NCI-H1436 (cell line): ENCODE measurements around the gene KLHL2.
A peak's percentile ranks its signal among the peaks of the same experiment; 100 is the strongest.
"Not testable (repeated sequence)": the region's sequence is repeated elsewhere in the genome, so short reads cannot be mapped to it uniquely, and the experiment has no call there.

ENCODE experiments used
- DNase-seq: peaks from one replicate; lab custom pipeline; 2025; lab: John Stamatoyannopoulos, UW

The KLHL2 gene

DNA sequence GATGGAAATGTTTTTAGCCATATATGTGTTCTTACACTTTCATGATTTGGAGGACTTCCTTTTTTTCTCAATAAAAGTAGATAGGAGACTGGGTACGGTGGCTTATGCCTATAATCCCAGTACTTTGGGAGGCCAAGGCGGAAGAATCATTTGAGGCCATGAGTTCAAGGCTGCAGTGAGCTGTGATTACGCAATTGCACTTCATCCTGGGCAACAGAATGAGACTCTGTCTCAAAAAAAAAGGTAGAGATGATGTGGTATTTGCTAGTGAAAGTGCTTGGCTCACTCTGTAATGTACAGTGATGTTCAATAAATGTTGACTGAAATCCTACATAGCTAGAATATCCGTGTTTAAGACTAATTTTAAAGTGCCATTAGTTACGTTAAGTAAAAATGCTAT, 27.4 kb downstream of the KLHL2 start:
- no peak for DNase-seq

DNA sequence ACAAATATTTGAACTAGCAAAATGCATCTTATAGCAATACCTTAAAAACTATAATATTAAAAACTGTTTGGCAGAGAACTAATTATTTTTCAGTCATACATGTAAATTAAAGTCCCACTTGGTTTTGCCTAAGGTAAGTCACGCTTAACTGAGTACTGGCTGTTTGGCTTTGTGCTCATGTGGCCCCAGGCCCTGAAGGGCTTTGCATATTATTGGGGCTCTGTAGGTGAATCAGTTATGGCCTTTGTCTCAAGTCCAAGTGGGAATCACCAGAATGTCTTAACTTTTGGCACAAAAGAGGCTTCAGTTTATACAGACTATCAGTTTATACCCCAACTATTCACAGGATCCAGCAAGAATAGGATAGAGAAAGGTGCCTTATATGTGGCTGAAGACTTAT, 29.5 kb downstream of the KLHL2 start:
- DNase-seq: not testable (repeated sequence)

DNA sequence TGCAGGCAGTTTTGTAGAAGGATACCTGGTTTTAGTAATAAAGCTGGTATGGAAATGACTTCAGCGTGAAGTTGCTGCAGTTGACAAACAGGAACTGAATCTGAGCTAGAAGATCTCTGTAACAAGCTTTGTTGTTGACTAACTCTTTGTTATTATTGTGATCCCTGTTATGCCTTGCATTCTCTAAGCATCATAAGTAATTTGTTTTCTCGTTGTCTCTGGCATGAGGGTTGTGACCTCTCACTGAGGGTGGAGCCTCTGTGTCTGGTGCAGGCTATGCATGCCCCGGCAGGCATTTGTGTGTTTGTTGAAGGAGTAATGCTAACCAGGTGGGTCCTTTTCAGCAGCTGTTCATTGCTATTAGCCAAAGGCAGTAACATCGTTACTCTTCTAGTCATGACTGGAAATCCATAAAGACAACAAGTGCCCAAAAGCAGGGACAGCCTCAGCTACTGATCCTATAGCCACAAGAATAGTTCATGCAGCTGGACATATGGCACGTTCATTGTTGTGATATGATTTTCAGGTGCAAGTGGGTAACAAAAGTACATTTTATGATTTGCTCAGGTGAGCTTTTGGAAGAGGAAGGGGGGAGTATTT, 30.8 kb downstream of the KLHL2 start:
- peak; percentile 37 for DNase-seq

DNA sequence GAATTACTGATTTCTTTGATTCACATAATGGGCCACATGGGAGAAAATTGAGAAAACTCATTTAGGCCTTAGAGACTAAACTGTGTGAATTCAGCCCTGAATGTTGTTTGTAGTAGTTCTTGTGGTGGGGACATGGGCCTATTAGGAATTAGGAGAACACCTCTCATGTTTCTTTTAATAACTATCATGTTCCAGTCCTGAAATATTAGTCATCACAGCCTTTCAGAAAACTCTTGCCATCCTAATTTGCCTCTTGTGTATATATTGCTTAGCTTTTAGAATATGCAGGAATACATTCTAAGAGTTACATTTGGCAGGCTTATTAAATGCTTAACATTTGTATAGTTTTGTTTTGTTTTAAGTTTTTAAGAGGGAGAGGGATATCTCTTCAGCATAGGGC, 33.4 kb downstream of the KLHL2 start:
- DNase-seq: not testable (repeated sequence)

DNA sequence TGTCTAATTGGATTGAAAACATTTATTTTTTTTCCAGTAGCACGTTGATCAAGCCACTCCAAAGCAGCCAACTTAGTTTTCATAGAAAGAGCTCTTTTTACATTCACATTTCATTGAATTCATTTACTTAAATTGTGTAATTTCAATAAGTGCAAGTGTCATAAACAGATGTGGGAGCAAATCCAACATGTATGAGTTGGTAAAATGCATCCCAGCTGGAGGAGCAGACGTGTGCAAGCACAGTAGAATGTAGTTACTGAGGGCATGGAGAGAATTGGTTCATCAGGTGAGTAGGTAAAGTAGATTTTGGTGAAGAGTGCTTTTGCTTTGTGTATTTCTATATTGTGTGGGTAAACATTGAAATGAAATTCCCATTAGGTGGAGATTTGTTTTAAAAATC, 36.8 kb downstream of the KLHL2 start:
- DNase-seq: not testable (repeated sequence)

DNA sequence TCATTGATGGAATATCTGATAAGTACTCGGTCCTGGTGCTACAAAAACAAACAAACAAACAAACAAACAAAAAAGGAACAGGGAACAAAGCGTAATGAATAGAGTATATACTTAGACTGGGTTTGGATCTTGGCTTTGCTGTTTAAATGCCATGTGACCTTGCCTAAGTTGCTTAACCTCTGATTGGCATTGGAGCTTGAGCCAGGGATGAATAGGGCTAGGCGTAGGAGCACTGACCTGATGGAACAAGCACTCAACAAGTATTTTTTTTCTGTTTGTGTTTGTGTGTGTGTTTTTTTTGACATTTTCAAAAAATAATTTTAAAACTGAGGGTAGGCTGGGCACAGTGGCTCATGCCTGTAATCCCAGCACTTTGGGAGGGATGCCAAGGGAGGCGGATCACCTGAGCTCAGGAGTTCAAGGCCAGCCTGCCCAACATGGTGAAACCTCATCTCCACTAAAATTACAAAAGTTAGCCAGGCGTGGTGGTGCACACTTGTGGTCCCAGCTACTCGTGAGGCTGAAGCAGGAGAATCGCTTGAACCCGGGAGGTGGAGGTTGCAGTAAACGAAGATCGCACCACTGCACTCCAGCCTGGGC, 37.3 kb downstream of the KLHL2 start:
- not testable (repeated sequence) for DNase-seq

DNA sequence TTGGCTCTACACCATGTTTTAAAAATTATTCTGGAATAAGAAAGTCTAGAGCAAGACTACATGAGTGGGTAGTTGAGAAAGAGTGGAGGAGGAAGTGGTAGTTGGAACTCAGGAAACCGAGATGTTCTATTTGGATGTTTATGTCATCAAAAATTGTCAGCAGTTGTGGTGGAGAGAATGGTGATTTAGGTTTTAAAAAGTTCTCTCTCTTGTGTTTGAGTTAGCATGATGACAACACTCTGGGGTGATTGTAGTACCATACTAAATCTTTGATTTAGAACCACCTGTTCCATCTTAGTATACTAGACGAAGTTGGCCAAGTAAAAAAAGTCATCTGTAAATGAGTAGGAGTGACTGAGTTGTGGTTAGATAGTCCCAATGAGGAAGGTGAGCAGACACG, 40.7 kb downstream of the KLHL2 start:
- no peak for DNase-seq

DNA sequence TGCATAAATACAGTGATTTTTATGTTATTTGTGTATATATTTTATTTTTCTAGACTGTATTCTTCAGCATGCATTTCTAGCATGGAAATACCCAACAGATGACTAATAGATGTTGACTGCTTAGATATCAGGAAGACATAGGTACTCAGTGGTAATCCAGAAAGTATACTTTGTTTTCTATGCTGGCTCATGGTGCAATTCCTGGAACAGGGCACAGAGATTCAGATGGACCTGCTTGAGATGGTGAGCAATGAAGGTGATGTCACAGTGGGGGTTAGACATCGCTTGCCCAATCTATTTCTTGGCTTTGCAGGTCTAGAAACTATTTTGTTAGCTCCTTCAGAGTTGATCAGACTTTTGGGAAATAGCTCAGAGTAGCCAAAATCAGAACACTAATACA, 41.5 kb downstream of the KLHL2 start:
- not testable (repeated sequence) for DNase-seq

DNA sequence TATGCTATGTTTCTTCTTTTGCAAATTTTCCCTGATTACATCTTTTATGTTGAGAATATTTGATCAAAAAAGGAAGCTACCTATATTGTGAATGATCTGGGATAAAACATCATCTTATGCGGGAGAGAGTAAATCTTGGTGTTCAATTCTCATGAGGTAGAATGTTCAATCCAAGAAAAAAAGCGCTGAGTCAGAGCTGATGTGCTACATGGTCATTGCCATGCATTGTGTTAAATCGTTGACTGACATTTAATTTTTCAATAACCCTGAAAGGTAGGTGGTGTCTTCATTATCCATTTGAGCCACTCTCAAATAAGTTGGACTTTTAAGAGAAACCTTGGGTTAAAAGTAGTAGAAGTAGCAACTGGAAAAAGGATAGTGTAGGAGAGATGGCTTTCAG, 47.4 kb downstream of the KLHL2 start:
- not testable (repeated sequence) for DNase-seq

DNA sequence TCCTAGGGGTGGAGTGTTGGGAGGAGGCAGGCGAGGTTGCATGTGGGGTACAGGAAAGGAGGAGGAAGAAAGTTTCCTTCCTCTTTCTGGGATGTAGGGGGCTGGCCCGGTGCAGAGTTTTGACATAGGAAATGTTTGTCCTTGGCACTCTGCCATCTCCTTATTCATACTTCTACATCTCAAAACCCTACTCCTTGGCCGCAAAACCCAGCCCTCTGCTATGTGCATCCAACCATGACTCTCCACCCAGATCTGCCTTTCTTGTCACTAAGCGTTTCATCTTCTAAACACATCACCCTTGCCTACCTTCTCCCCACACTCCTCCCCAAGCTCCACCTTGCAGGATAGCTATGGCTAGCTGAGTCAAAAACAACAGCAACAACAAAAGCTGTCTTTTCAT, 48.1 kb downstream of the KLHL2 start:
- DNase-seq: not testable (repeated sequence)

DNA sequence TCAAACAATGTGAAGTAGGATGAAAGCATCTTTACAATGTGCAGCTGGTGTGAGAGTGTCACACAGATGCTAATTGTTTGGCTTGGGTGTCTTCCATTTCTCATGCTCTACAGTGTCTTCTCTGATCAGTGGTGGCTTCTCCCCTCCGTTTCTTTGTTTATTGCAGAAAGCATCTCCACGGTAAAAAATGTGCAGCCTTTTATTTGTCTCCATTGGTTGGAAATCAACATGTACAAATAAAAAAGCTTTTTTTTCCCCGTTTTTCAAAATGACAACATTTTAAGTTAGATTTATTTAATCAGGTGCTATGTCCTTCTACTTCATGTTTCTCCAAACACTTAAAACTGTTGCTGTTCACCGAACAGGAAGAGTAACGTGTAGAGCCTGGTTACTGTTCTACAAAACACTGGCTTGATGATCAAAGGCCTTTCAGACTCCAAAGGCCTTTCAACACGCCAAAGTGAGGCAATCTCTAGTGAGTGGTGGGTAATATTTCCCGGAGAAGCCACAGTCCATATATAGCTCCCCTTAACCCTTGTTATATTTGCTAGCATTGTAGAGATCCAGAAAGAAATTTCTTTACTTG, 48.8 kb downstream of the KLHL2 start:
- DNase-seq: not testable (repeated sequence)

DNA sequence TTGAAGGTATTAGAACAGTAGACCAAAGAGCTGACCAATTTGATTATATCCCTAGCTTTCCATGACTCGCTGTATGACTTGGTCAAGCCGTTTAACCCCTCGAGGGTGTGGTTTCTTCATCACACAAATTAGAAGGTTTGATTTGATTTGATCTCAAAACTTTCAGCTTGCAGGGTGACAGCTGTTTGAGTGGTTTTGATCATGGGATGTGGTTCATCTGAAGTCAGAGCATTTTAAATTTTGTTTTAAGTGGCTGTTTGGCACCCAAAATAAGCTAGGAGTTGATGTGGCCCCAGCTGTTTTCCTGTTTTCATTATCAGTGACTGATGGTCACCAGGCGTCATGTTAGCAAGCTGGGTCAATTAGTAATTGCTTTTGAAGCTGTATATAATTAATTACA, 52.4 kb downstream of the KLHL2 start:
- DNase-seq: not testable (repeated sequence)

DNA sequence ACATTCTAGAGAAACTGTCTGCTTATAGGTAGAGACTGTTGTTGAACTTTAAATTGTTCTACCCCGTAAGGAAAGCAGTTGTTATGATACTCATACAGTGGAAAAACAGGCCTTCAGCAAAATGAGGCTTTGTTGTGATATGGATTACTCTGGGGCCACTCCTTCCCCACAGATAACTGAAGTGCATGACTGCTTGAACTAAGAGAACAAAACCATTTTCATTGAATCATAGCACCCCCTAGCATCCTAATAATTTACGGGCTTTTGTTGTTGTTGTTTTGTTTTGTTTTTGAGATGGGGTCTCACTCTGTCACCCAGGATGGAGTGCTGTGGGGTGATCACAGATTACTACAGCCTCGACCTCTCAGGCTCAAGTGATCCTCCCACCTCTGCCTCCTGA, 54.9 kb downstream of the KLHL2 start:
- not testable (repeated sequence) for DNase-seq

DNA sequence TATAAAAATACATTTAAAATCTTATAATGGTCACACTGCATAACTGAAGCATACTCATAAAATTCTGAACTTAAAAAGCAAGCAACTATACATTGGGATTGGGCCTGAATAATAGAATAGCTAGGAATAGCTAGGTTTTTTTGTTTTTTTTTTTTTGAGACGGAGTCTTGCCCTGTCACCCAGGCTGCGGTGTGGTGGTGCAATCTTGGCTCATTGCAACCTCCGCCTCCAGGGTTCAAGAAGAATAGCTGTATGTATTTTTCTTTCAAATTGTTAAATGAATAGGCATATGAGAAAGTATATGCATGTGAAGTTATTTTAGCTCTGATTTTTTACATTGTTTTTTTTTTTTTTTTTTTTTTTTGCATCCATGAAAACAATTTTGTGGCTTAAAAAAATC, 56.1 kb downstream of the KLHL2 start:
- not testable (repeated sequence) for DNase-seq

DNA sequence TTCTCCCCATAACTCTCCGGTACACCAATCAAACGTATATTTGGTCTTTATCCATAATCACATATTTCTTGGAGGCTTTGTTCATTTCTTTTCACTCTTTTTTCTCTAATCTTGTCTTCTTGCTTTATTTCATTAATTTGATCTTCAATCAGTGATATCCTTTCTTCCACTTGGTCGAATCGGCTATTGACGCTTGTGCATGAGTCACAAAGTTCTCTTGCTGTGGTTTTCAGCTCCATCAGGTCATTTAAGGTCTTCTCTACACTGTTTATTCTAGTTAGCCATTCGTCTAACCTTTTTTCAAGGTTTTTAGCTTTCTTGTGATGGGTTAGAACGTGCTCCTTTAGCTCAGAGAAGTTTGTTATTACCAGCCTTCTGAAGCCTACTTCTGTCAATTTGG, 62.6 kb downstream of the KLHL2 start:
- DNase-seq: not testable (repeated sequence)

DNA sequence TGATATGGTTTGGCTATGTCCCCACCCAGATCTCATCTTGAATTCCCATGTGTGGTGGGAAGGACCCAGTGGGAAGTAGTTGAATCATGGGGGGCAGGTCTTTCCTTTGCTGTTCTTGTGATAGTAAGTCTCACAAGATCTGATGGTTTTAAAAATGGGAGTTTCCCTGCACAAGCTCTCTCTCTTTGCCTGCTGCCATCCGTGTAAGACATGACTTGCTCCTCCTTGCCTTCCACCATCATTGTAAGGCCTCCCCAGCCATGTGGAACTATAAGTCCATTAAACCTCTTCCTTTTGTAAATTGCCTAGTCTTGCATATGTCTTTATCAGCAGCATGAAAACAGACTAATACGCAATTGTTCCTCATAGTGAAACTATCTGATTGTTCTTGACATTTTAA, 66.1 kb downstream of the KLHL2 start:
- not testable (repeated sequence) for DNase-seq

DNA sequence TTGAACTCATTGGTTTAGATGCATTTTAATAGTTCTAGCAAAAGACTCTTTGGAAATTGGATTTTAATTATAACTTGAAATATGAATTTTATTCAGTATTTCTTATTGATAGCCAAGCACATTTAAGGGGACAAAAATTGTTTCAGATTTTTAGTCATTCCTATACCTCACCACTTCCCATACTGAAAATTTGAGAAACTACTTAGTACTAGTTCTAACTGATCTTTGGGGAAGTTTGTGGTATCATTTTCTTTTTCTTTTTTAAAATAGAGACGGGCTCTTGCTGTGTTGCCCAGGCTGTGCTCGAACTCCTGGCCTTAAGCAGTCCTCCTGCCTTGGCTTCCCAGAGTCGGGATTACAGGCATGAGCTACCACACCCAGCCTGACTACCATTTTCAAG, 68.0 kb downstream of the KLHL2 start:
- DNase-seq: not testable (repeated sequence)

DNA sequence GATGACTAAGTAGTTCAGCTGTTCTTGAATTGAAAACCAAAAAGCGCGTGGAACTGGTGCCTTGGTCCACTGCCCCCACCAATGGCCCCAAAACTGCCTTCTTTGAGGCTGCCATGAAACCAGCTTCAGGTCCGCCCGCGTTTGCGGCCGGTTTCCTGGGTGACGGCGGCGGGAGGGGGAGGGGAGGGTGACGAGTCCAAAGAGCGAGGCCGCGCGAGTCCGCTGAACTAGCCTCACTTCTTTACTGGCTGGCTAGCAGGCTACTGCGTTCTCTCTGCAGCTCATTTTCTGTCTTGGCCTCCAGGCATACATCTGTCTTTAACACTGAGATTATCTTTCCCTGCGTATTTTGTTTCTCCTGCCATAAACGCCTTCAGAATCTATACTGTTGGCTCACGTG, 72.2 kb downstream of the KLHL2 start:
- DNase-seq: not testable (repeated sequence)

DNA sequence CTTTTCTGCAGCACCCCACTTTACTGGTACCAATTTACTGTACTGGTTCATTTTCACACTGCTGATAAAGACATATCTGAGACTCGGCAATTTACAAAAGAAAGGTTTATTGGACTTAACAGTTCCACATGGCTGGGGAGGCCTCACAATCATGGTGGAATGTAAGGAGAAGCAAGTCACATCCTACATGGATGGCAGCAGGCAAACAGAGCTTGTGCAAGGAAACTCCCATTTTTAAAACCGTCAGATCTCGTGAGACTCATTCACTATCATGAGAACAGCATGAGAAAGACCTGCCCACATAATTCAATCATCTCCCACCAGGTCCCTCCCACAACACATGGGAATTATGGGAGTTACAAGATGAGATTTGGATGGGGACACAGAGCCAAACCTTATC, 77.3 kb downstream of the KLHL2 start:
- DNase-seq: not testable (repeated sequence)

DNA sequence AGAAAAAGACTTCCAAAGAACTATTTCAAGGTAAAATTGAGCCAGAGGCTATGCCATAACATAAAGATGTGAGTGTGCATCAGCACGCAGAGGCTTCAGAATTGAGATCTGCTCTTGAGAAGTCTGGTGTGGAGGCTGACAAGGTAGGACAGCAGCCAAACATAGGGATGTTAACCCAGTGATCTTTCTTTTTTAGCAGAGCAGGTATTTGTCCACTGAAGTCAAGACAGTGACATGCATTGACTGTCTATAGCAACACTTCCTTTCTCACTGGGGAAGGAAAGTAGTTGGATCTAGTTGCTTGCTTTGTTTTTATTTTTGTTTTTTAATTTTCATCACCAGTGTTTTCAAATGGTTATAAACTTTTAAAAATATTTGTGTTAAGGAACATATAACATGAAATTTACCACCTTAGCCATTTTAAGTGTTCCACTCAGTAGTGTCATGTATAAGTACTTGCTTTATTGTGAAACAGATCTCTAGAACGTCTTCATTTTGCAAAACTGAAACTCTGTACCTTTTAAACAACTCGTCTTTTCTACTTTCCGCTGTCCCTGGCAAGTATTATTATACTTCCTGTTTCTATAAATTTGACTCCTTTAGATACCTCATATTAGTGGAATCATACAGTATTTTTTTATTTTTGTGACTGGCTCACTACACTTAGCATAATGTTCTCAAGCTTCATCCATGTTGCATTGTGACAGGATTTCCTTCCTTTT, 79.4 kb downstream of the KLHL2 start:
- DNase-seq: not testable (repeated sequence)

DNA sequence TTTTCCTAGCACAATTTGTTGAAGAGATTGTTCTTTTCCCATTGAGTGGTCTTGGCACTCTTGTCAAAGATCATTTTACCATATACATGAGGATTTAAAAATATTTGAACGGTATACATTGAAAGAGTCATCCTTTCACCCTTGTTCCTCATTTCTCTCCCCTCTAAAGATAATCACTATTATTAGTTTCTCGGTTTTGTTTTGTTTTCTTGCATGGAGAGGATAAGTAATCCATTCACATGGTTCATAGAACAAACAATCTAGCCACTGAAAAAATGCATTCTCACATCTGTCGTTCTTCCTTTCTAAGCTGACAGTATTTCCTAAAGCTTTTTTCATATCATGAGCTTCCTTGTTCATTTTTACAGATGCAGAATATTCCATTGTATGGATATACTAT, 80.9 kb downstream of the KLHL2 start:
- no peak for DNase-seq

DNA sequence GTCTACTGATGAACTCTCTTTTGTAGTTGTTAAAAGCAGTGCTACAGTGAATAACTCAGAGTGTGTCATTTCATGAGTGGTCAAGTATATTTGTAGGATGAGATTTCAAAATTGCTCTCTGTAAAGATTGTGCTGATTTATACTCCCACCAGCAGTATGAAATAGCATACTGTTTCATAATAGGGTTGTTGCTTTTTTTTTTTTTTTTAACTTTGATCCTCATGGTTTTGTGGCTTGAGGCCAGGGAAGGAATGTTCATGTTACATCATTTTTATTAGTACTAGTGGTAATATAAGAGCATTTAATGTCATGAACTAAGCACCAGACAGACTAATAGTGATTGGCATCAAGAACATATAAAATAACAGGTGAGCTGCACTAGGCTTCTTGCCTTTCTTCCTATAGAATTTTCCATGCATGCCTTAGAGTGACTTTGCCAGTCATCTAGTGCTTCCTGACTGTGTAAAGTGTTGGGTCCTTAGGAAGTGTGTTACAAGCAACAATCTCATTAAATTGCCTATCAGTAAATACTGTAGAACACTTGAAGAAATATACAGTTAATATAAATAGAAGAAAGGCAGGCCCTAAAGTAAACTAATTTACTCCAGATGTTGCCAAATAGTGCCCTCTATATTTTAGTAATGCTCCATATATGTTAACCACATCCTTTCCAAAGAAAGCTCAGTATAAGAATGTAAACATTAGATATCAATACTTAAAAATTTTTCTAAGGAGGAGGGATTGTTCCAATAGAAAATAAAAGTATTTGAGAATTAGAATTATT, 81.5 kb downstream of the KLHL2 start:
- DNase-seq: no peak
